22Rv1 (cell line): ENCODE measurements around the gene C17orf50.

Experiments used
- ZFX ChIP-seq: fragments of 450-650 bp; IDR thresholded peaks from 2 replicates; pipeline ENCODE4 v1.6.1; 2017; ENCODE audit warnings: antibody characterized with exemption, borderline replicate concordance
- TF ChIP-seq, protein P1 (sequence below): fragments of 450-650 bp; IDR thresholded peaks from 2 replicates; pipeline ENCODE4 v1.5.1; 2017; ENCODE audit warnings: mild to moderate bottlenecking

DNA sequence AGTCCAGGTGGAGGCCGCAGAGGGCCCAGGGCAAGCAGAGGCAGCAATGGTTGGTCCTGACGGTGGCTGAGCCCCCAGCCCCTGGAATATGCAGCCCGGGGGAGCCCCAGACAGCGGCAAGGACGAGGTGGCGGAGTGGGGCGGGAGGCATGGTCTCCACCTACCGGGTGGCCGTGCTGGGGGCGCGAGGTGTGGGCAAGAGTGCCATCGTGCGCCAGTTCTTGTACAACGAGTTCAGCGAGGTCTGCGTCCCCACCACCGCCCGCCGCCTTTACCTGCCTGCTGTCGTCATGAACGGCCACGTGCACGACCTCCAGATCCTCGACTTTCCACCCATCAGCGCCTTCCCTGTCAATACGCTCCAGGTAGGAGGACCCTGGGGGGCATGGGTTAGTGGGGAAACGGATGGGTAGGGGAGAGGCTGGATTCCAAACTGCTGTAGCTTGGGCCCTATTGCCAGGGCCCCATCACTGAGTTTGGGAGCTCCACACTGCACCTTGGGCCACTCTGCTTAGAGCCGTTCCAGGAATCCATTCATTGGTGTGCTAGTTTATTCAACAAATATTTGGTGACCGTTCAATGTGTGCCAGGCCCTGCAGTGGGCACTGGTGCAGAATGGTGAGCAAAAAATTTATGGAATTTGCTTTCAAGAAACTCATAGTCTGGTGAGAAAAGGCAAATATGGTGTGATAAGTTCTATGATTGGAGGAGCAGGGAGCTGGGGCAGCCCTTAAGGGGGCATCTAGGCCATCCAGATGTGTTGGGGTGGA, 25.5 kb upstream of the C17orf50 start:
- TF ChIP-seq, protein P1, sequence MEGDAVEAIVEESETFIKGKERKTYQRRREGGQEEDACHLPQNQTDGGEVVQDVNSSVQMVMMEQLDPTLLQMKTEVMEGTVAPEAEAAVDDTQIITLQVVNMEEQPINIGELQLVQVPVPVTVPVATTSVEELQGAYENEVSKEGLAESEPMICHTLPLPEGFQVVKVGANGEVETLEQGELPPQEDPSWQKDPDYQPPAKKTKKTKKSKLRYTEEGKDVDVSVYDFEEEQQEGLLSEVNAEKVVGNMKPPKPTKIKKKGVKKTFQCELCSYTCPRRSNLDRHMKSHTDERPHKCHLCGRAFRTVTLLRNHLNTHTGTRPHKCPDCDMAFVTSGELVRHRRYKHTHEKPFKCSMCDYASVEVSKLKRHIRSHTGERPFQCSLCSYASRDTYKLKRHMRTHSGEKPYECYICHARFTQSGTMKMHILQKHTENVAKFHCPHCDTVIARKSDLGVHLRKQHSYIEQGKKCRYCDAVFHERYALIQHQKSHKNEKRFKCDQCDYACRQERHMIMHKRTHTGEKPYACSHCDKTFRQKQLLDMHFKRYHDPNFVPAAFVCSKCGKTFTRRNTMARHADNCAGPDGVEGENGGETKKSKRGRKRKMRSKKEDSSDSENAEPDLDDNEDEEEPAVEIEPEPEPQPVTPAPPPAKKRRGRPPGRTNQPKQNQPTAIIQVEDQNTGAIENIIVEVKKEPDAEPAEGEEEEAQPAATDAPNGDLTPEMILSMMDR: no peak
- no peak for TF ChIP-seq ZFX
